Measurements from ENCODE around the gene ACTN1.

Gene ACTN1

GRCh38 chr14:68884031-68885030 lies 94.8 kb downstream of the ACTN1 start:
- FAIRE-seq = no peak

GRCh38 chr14:68882235-68882634 lies 96.9 kb downstream of the ACTN1 start:
- no peak for FAIRE-seq

GRCh38 chr14:68881396-68881795 lies 97.7 kb downstream of the ACTN1 start:
- no peak for FAIRE-seq

GRCh38 chr14:68880581-68881105 lies 98.5 kb downstream of the ACTN1 start:
- no peak for FAIRE-seq

GRCh38 chr14:68879841-68880575 lies 99.1 kb downstream of the ACTN1 start:
- no peak for FAIRE-seq

- no peak for FAIRE-seq
Observed at GRCh38 chr14:68879321-68879781, 99.8 kb downstream of the ACTN1 start.

- FAIRE-seq = no peak
Observed at GRCh38 chr14:68878908-68879307, 100.2 kb downstream of the ACTN1 start.

- no peak for FAIRE-seq
Observed at GRCh38 chr14:68877993-68878575, 101.0 kb downstream of the ACTN1 start.

GRCh38 chr14:68876976-68877375 lies 102.1 kb downstream of the ACTN1 start:
- FAIRE-seq = no peak

GRCh38 chr14:68874746-68875155 lies 104.4 kb downstream of the ACTN1 start:
- no peak for FAIRE-seq

GRCh38 chr14:68873376-68873775 lies 105.7 kb downstream of the ACTN1 start:
- FAIRE-seq = no peak

GRCh38 chr14:68871392-68871791 lies 107.7 kb downstream of the ACTN1 start:
- no peak for FAIRE-seq

GRCh38 chr14:68866991-68867533 lies 112.0 kb downstream of the ACTN1 start:
- FAIRE-seq = no peak

GRCh38 chr14:68865542-68865941 lies 113.6 kb downstream of the ACTN1 start:
- FAIRE-seq = no peak

- no peak for FAIRE-seq
Observed at GRCh38 chr14:68864361-68864750, 114.7 kb downstream of the ACTN1 start.

GRCh38 chr14:68863610-68864360 lies 115.3 kb downstream of the ACTN1 start:
- FAIRE-seq = no peak

- FAIRE-seq = no peak
Observed at GRCh38 chr14:68862954-68863594, 116.0 kb downstream of the ACTN1 start.

GRCh38 chr14:68860771-68861170 lies 118.3 kb downstream of the ACTN1 start:
- FAIRE-seq = no peak

- FAIRE-seq = no peak
Observed at GRCh38 chr14:68857516-68858070, 121.5 kb downstream of the ACTN1 start.

GRCh38 chr14:68856572-68856971 lies 122.5 kb downstream of the ACTN1 start:
- no peak for FAIRE-seq

GRCh38 chr14:68854421-68854820 lies 124.7 kb downstream of the ACTN1 start:
- FAIRE-seq = no peak
